ENCODE data around the gene REXO1.

DNA sequence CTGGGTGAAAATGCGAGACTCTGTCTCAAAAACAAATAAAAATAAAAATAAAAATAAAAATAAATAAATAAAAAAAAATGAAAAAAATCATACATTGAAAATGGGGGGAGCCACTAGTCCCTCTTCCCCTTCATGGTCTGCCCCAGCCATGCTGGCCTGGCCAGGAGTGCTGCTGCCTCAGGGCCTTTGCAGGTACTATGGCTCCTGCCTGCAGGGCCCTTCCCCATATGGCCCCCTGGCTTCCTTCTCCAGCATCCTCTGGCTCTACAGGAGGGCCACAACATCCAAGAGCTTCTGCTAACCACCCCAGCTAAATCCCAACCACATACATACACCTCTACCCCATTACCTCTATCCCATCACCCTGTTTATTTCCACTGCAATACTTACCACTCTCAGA lies 41.6 kb upstream of the REXO1 start:
- TF ChIP-seq, protein P1, sequence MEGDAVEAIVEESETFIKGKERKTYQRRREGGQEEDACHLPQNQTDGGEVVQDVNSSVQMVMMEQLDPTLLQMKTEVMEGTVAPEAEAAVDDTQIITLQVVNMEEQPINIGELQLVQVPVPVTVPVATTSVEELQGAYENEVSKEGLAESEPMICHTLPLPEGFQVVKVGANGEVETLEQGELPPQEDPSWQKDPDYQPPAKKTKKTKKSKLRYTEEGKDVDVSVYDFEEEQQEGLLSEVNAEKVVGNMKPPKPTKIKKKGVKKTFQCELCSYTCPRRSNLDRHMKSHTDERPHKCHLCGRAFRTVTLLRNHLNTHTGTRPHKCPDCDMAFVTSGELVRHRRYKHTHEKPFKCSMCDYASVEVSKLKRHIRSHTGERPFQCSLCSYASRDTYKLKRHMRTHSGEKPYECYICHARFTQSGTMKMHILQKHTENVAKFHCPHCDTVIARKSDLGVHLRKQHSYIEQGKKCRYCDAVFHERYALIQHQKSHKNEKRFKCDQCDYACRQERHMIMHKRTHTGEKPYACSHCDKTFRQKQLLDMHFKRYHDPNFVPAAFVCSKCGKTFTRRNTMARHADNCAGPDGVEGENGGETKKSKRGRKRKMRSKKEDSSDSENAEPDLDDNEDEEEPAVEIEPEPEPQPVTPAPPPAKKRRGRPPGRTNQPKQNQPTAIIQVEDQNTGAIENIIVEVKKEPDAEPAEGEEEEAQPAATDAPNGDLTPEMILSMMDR (IDR thresholded peaks at IDR 0.05; ENCODE audit: control extremely low read depth in 1 of 3, insufficient read depth in 1 of 3, low read depth in 1 of 3, low read length in 3 of 3): no peak
- no peak for TF ChIP-seq JUN (IDR thresholded peaks at IDR 0.05; ENCODE audit: low read depth, low read length)
- TF ChIP-seq, protein P2, sequence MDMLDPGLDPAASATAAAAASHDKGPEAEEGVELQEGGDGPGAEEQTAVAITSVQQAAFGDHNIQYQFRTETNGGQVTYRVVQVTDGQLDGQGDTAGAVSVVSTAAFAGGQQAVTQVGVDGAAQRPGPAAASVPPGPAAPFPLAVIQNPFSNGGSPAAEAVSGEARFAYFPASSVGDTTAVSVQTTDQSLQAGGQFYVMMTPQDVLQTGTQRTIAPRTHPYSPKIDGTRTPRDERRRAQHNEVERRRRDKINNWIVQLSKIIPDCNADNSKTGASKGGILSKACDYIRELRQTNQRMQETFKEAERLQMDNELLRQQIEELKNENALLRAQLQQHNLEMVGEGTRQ (IDR thresholded peaks at IDR 0.05; ENCODE audit: low read length): no peak

Data from H1 (cell line).